OCI-LY3 (cell line): ENCODE measurements around the gene ITPR1.

Source experiments
- H2AFZ ChIP-seq: fragments of 200-600, 300-600 bp; shearing (Covaris generic); 2 replicates; pipeline ENCODE4 v1.6.0; 2014; ENCODE audit warnings: antibody characterized with exemption, low read depth, low read length
- H3K27ac ChIP-seq: fragments of 200-600, 300-600 bp; sonication (generic); 2 replicates; pipeline ENCODE4 v1.5.1; 2014; ENCODE audit warnings: mild to moderate bottlenecking, low read length, moderate library complexity, mixed read lengths
- H3K27me3 ChIP-seq: fragments of 200-600, 300-600 bp; sonication (generic); 2 replicates; pipeline ENCODE4 v1.6.1; 2014; ENCODE audit warnings: low read depth, low read length, mixed read lengths
- H3K36me3 ChIP-seq: fragments of 200-600, 300-600 bp; sonication (generic); replicated peaks from 2 replicates; pipeline ENCODE3; 2014; ENCODE audit warnings: low read depth, low read length, mixed read lengths
- H3K4me1 ChIP-seq: fragments of 300-600, 200-600 bp; sonication (generic); 2 replicates; pipeline ENCODE4 v1.6.1; 2014; ENCODE audit warnings: low read length, mixed read lengths
- H3K4me2 ChIP-seq: fragments of 200-600, 300-600 bp; sonication (generic); 2 replicates; pipeline ENCODE4 v1.6.1; 2014; ENCODE audit warnings: low read length, mixed read lengths
- H3K4me3 ChIP-seq: fragments of 300-600, 200-600 bp; sonication (generic); 2 replicates; pipeline ENCODE4 v1.5.1; 2014; ENCODE audit warnings: antibody characterized with exemption, mild to moderate bottlenecking, low read length, moderate library complexity
- H3K79me2 ChIP-seq: fragments of 300-600, 200-600 bp; shearing (Covaris generic); 2 replicates; pipeline ENCODE4 v1.6.1; 2014; ENCODE audit warnings: mild to moderate bottlenecking, low read length, mixed read lengths
- H3K9ac ChIP-seq: fragments of 300-600, 200-600 bp; shearing (Covaris generic); 2 replicates; pipeline ENCODE4 v1.6.0; 2014; ENCODE audit warnings: mild to moderate bottlenecking, low read length, moderate library complexity
- H3K9me3 ChIP-seq: fragments of 200-600, 300-600 bp; shearing (Covaris generic); 2 replicates; pipeline ENCODE4 v1.6.1; 2014; ENCODE audit warnings: low read length, mixed read lengths; ENCODE audit not compliant: insufficient read depth
- H4K20me1 ChIP-seq: fragments of 200-600, 300-600 bp; sonication (generic); 2 replicates; pipeline ENCODE4 v1.6.1; 2016; ENCODE audit warnings: low read length, mixed read lengths; ENCODE audit not compliant: insufficient read depth
- CTCF ChIP-seq: fragments of 200-600, 300-600 bp; sonication (generic); IDR thresholded peaks from 2 replicates; pipeline ENCODE4 v1.5.1; 2014; ENCODE audit warnings: antibody characterized with exemption, low read length, low read depth
- EZH2phosphoT487 ChIP-seq: fragments of 200-600 bp; shearing (Covaris generic); IDR thresholded peaks from 2 replicates; pipeline ENCODE4 v1.6.1; 2018; ENCODE audit warnings: antibody characterized with exemption, mixed run types, low read depth

ITPR1 gene

GRCh38 chr3:4780545-4780957 lies 287.4 kb downstream of the ITPR1 start:
- Histone ChIP-seq H4K20me1 (no peaks in the 10 kb centered on the region; the same call in 1 of the 2 replicates), H3K4me2 (no peak overlapping the region), H3K4me1 (peaks cover 22% of the 10 kb centered on the region), H3K36me3 (no peaks in the 10 kb centered on the region), H3K4me3 (no peak overlapping the region), H3K9me3 (no peaks in the 10 kb centered on the region), H3K9ac (no peak overlapping the region), H3K79me2 (no peaks in the 10 kb centered on the region), H3K27ac (no peak overlapping the region), H2AFZ (no peak overlapping the region), H3K27me3 (no peaks in the 10 kb centered on the region)
- TF ChIP-seq EZH2phosphoT487 (no peak), CTCF (no peak)

GRCh38 chr3:4782095-4782494 lies 288.9 kb downstream of the ITPR1 start:
- Histone ChIP-seq H3K9me3 (no peaks in the 10 kb centered on the region), H2AFZ (no peak overlapping the region), H3K27ac (no peak overlapping the region), H3K9ac (no peak overlapping the region), H3K4me2 (no peak overlapping the region), H4K20me1 (no peaks in the 10 kb centered on the region; the same call in 1 of the 2 replicates), H3K27me3 (no peaks in the 10 kb centered on the region), H3K36me3 (no peaks in the 10 kb centered on the region), H3K4me3 (no peak overlapping the region), H3K4me1 (peaks cover 7% of the 10 kb centered on the region), H3K79me2 (no peaks in the 10 kb centered on the region)
- no peak for TF ChIP-seq CTCF
- TF ChIP-seq EZH2phosphoT487 = no peak

- Histone ChIP-seq H3K4me2 (no peak overlapping the region), H3K36me3 (no peaks in the 10 kb centered on the region), H3K27me3 (no peaks in the 10 kb centered on the region), H4K20me1 (no peaks in the 10 kb centered on the region), H3K27ac (no peak overlapping the region), H2AFZ (no peak overlapping the region), H3K9me3 (no peaks in the 10 kb centered on the region), H3K4me1 (no peaks in the 10 kb centered on the region), H3K9ac (no peak overlapping the region), H3K4me3 (no peak overlapping the region), H3K79me2 (no peaks in the 10 kb centered on the region)
- no peak for TF ChIP-seq EZH2phosphoT487
- no peak for TF ChIP-seq CTCF
Measured at GRCh38 chr3:4785551-4785950, 292.4 kb downstream of the ITPR1 start.

GRCh38 chr3:4786431-4786830 lies 293.3 kb downstream of the ITPR1 start:
- no peak for TF ChIP-seq CTCF
- no peak for TF ChIP-seq EZH2phosphoT487
- Histone ChIP-seq H3K27me3 (no peaks in the 10 kb centered on the region), H3K36me3 (no peaks in the 10 kb centered on the region)

More at GRCh38 chr3:4786431-4786830, 293.3 kb downstream of the ITPR1 start:
- H3K4me2 ChIP-seq = no peak overlapping the region
- H2AFZ ChIP-seq = no peak overlapping the region
- no peak overlapping the region for H3K4me3 ChIP-seq
- H3K27ac ChIP-seq = no peak overlapping the region
- no peak overlapping the region for H3K9ac ChIP-seq
- no peaks in the 10 kb centered on the region for H3K9me3 ChIP-seq
- no peaks in the 10 kb centered on the region for H3K79me2 ChIP-seq
- H4K20me1 ChIP-seq = no peaks in the 10 kb centered on the region
- H3K4me1 ChIP-seq = no peaks in the 10 kb centered on the region
